Effector CD4-positive, alpha-beta T cell (primary cell): ENCODE data around the gene PER3.

Experiments used
- DNase-seq: peaks from one replicate; pipeline ENCODE4 v3.0.0-alpha.2; 2020

Gene PER3

DNA sequence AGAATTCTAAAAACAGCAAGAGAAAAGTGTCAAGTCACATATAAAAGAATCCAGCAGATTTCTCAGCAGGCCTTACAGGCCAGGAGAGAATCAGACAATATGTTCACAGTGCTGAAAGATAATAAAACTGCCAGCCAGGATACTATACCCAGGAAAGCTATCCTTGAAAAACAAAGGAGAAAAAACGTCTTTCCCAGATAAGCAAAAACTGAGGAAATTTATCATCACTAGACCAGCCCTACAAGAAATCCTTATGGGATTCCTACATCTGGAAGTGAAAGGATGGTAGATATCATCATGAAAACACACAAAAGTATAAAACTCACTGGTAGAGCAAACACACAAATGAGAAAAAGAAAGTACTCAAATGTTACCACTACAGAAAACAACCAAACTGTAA is 93.9 kb downstream of the PER3 start:
- DNase-seq, result no peak

DNA sequence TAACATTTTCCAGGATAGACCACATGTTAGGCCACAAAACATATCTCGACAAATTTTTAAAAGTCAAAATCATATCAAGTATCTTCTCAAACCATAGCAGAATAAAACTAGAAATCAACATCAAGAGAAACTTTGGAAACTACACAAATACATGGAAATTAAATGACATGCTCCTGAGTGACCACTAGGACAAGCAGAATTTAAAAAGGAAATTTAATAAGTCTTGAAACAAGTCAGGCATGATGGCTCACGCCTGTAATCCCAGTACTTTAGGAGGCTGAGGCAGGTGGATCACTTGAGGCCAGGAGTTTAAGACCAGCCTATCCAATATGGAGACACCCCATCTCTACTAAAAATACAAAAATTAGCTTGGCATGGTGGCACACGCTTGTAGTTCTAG is 95.1 kb downstream of the PER3 start:
- no peak for DNase-seq

GRCh38 chr1:7884757-7885156 is 100.7 kb downstream of the PER3 start:
- no peak for DNase-seq

DNA sequence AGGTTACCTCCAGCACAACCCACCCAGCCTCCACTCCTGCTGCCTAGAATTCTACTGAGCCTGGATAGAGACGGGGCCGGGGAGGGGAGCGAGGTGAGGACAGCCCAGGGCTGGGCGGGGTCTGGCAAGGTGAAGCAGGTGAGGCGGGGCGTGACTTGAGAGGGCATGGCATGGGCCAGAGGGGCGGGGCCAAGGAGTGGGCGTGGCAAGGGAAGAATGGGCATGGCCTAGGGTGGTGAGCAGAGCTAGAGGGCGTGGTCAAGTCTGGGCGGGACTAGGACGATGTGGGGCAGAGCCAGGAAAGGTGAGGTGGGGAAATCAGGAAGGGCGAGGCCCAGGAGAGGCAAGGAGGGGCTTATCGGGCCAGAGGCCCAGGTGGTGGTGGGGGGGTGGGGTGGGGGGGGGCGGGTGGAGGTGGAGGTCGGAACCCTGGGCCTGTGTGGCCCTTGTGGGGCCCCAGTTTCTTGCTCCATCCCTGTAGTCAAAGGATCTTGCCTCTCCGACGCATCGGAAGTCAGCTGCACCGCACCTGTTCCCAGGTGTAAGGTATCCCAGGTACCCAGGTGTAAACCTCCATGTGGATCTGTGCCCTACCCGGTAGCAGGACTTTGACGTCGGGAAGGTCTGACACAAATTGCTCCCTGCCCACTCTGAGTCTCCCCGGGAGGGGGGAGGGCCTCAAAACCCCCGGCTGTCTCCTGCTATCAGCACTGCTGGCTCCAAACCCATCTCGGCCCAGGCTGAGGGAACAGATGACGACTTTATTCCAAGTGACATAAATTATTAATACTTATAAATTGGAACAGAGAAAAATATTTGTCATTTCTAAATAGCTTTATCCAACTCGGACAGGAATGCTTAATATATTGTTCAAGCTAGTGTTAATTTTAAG is 101.7 kb downstream of the PER3 start:
- no peak for DNase-seq

- no peak for DNase-seq
Observed at GRCh38 chr1:7886405-7886745, 102.3 kb downstream of the PER3 start.

DNA sequence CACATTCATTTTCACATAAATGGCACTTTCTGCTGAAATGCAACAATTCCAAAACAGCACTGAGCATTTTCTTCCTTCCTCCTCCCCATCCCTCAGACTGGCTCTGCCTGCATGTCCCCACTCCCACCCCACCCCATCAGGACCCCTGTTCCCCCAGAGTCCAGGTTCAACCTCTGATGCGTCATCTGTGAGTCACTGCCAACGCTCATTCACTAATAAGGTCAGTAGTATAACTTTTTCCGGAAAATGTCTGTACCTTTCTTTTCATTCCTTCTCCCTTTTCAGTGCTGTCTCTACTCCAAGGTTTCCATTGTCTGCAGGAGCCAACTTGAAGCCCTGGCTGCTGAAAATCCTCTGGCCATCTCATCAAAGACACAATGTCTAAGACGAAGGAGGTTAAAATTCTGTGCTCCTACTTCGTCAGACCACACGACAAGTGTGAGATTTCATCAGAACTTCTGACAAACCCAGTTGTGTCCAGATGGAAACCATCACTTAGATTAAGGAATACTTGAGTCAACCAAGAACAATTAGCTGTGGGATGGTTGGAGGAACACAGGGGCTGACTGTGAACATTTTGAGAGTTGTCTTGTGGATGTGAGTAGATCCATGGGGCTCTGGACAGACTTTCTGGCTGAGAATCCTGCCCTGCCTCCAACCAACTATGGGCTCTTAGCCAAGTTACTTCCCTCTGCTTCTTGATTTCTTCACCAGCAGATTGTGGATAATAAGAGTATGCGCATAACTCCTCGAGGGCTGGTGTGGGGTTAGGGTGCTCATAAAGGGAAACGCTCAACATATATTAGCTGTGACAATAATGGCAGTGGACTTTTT is 104.4 kb downstream of the PER3 start:
- DNase-seq, result no peak

DNA sequence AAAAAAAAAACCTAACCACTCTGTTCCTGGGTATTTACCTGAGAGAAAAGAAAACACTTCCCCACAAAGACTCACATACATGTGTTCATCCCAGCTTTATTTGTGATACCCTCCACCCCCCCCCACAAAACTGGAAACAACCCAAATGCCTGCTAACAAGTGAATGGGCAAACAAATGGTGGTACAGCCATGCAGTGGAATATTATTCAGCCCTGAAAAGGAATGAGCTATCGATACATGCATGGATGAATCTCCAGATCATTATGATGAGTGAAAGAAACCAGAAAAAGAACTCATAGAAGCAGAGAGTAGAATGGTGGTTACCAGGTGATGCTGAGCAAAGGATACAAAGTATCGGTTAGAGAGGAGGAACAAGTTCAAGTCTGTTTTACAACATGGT is 106.8 kb downstream of the PER3 start:
- DNase-seq, result no peak

DNA sequence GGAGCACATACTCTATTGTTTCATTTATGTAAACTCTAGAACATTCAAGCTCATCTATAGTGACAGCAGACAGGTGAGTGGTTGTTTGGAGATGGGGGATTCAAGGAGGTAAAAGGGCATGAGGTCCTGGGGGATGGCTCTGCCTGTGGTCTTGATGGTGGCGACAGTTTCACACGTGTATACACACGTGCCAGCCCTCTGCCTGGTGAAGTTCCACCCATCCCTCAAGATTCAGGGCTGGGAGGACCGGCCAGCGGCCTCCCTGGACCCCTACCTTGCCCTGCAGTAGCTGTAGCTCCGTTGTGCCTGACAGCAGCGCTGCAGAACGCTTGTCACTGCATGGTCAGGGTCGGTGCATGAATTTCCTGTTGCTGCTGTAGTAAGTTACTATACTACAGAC is 107.7 kb downstream of the PER3 start:
- DNase-seq, result no peak

GRCh38 chr1:7893529-7894180 is 109.6 kb downstream of the PER3 start:
- DNase-seq, result no peak
